ENCODE results near the gene LRRC45. TPM values are rescaled to one million over a fixed set of nuclear protein-coding genes. Genes with fewer than 3 reads are reported as not detected.

Gene LRRC45
- total RNA-seq, 1 experiment from 2014 or later: 34.3 TPM

GRCh38 chr17:81999976-82000802, 22.9 kb upstream of the LRRC45 start:
- POLR2A ChIA-PET (ENCODE audit: low non-redundant PET): no interaction called here
- Histone ChIP-seq H3K27me3 (replicated peaks; ENCODE audit: insufficient read depth, low read depth, low read length, poor library complexity) (no peaks in the 10 kb centered on the region), H3K4me3 (ENCODE audit: low read depth, low read length, poor library complexity, severe bottlenecking) (no peak overlapping the region), H3K36me3 (ENCODE audit: insufficient read depth, low read length, poor library complexity, severe bottlenecking) (no peaks in the 10 kb centered on the region), H3K4me1 (ENCODE audit: insufficient read depth, low read length, poor library complexity, severe bottlenecking) (peaks cover 9% of the 10 kb centered on the region), H3K9me3 (ENCODE audit: low read depth, low read length, poor library complexity, severe bottlenecking) (no peaks in the 10 kb centered on the region), H3K27ac (ENCODE audit: low read depth, low read length, poor library complexity, severe bottlenecking) (no peak overlapping the region)
- no TSS peak for BruUV-seq (replicated peaks)
- TF ChIP-seq EZH2 (IDR thresholded peaks at IDR 0.05; ENCODE audit: borderline replicate concordance, low read depth, low read length, poor library complexity, severe bottlenecking): no peak
- TF ChIP-seq CTCF (conservative IDR thresholded peaks at IDR 0.05; ENCODE audit: low read depth, low read length): no peak
- intact Hi-C loops (cut with micrococcal nuclease; ENCODE audit: unreplicated experiment): no loop called here
- DNase-seq (ENCODE audit: low spot score): no peak
- CTCF ChIA-PET: no interaction called here

- Histone ChIP-seq H3K27me3 (replicated peaks; ENCODE audit: insufficient read depth, low read depth, low read length, poor library complexity) (no peaks in the 10 kb centered on the region), H3K36me3 (ENCODE audit: insufficient read depth, low read length, poor library complexity, severe bottlenecking) (no peaks in the 10 kb centered on the region), H3K27ac (ENCODE audit: low read depth, low read length, poor library complexity, severe bottlenecking) (no peak overlapping the region), H3K9me3 (ENCODE audit: low read depth, low read length, poor library complexity, severe bottlenecking) (no peaks in the 10 kb centered on the region), H3K4me1 (ENCODE audit: insufficient read depth, low read length, poor library complexity, severe bottlenecking) (peaks cover 9% of the 10 kb centered on the region), H3K4me3 (ENCODE audit: low read depth, low read length, poor library complexity, severe bottlenecking) (no peak overlapping the region)
- intact Hi-C loops (cut with micrococcal nuclease; ENCODE audit: unreplicated experiment): no loop called here
- BruUV-seq (replicated peaks): no TSS peak
- TF ChIP-seq CTCF (conservative IDR thresholded peaks at IDR 0.05; ENCODE audit: low read depth, low read length) (no peak), EZH2 (IDR thresholded peaks at IDR 0.05; ENCODE audit: borderline replicate concordance, low read depth, low read length, poor library complexity, severe bottlenecking) (no peak)
- ChIA-PET POLR2A (ENCODE audit: low non-redundant PET) (no interaction called here), CTCF (no interaction called here)
- DNase-seq (ENCODE audit: low spot score): no peak
Measured at GRCh38 chr17:82000803-82001570, 22.1 kb upstream of the LRRC45 start.

- TF ChIP-seq EZH2 (IDR thresholded peaks at IDR 0.05; ENCODE audit: borderline replicate concordance, low read depth, low read length, poor library complexity, severe bottlenecking): no peak
- no peak for TF ChIP-seq CTCF (conservative IDR thresholded peaks at IDR 0.05; ENCODE audit: low read depth, low read length)
- CTCF ChIA-PET: no interaction called here
- no peak for DNase-seq (ENCODE audit: low spot score)
- H3K36me3 ChIP-seq (ENCODE audit: insufficient read depth, low read length, poor library complexity, severe bottlenecking): no peaks in the 10 kb centered on the region
- no peak overlapping the region for H3K27ac ChIP-seq (ENCODE audit: low read depth, low read length, poor library complexity, severe bottlenecking)
- H3K4me1 ChIP-seq (ENCODE audit: insufficient read depth, low read length, poor library complexity, severe bottlenecking): peaks cover 9% of the 10 kb centered on the region
- POLR2A ChIA-PET (ENCODE audit: low non-redundant PET): no interaction called here
- intact Hi-C loops (cut with micrococcal nuclease; ENCODE audit: unreplicated experiment): no loop called here
- no peaks in the 10 kb centered on the region for H3K9me3 ChIP-seq (ENCODE audit: low read depth, low read length, poor library complexity, severe bottlenecking)
- no peak overlapping the region for H3K4me3 ChIP-seq (ENCODE audit: low read depth, low read length, poor library complexity, severe bottlenecking)
- H3K27me3 ChIP-seq (replicated peaks; ENCODE audit: insufficient read depth, low read depth, low read length, poor library complexity): no peaks in the 10 kb centered on the region
- BruUV-seq (replicated peaks): no TSS peak
Measured at GRCh38 chr17:82001571-82002056, 21.5 kb upstream of the LRRC45 start.
